NCI-H2029 (cell line): ENCODE measurements around the gene FTCD.

Source experiments
- DNase-seq: peaks from one replicate; lab custom pipeline; 2025; lab: John Stamatoyannopoulos, UW

Gene FTCD

GRCh38 chr21:46122758-46123683, 32.4 kb downstream of the FTCD start:
- no peak for DNase-seq

GRCh38 chr21:46122237-46122671, 33.1 kb downstream of the FTCD start:
- no peak for DNase-seq

- DNase-seq, result no peak
Measured at GRCh38 chr21:46121286-46122221, 33.8 kb downstream of the FTCD start.

- DNase-seq, result no peak
Measured at GRCh38 chr21:46120301-46121285, 34.8 kb downstream of the FTCD start.

GRCh38 chr21:46119637-46120271, 35.6 kb downstream of the FTCD start:
- no peak for DNase-seq

GRCh38 chr21:46119144-46119636, 36.2 kb downstream of the FTCD start:
- no peak for DNase-seq

- no peak for DNase-seq
Measured at GRCh38 chr21:46118316-46119143, 36.8 kb downstream of the FTCD start.

GRCh38 chr21:46117586-46118315, 37.6 kb downstream of the FTCD start:
- DNase-seq, result no peak

- DNase-seq, result no peak
Measured at GRCh38 chr21:46116776-46117585, 38.4 kb downstream of the FTCD start.

GRCh38 chr21:46116189-46116775, 39.1 kb downstream of the FTCD start:
- no peak for DNase-seq

- DNase-seq, result no peak
Measured at GRCh38 chr21:46115441-46116188, 39.8 kb downstream of the FTCD start.

GRCh38 chr21:46114963-46115362, 40.4 kb downstream of the FTCD start:
- no peak for DNase-seq

GRCh38 chr21:46113497-46114176, 41.7 kb downstream of the FTCD start:
- DNase-seq, result no peak

GRCh38 chr21:46112725-46113215, 42.6 kb downstream of the FTCD start:
- DNase-seq, result no peak

- DNase-seq, result no peak
Measured at GRCh38 chr21:46111857-46112724, 43.3 kb downstream of the FTCD start.
